HAP-1 (cell line): ENCODE measurements around the gene EHD2.
A peak's percentile ranks its signal among the peaks of the same experiment; 100 is the strongest.

Experiments
- DNase-seq, 2 experiments: peaks; one replicate each; pipeline ENCODE4 v3.0.0-alpha.2; 2016 to 2020; ENCODE audit warnings: low spot score in 2 of 2
- H3K27me3 ChIP-seq: fragments of 250-450 bp; sonication (Bioruptor Pico); 2 replicates; pipeline ENCODE4 v1.5.1; 2020; ENCODE audit warnings: low read depth, mild to moderate bottlenecking, moderate library complexity
- H3K36me3 ChIP-seq: fragments of 250-450 bp; sonication (Bioruptor Pico); replicated peaks from 2 replicates; pipeline ENCODE4 v1.5.1; 2020; ENCODE audit warnings: mild to moderate bottlenecking
- H3K4me1 ChIP-seq: fragments of 250-450 bp; sonication (Bioruptor Pico); 2 replicates; pipeline ENCODE4 v1.5.1; 2020; ENCODE audit warnings: mild to moderate bottlenecking
- H3K4me3 ChIP-seq: fragments of 250-450 bp; sonication (Bioruptor Pico); 2 replicates; pipeline ENCODE4 v1.5.1; 2020; ENCODE audit warnings: mild to moderate bottlenecking, moderate library complexity
- H3K9me3 ChIP-seq: fragments of 250-450 bp; sonication (Bioruptor Pico); 2 replicates; pipeline ENCODE4 v1.5.1; 2020; ENCODE audit warnings: mild to moderate bottlenecking, moderate library complexity
- in situ Hi-C: fragments of 300-500 bp; cut with MboI; formaldehyde crosslinking; loops from 3 replicates; pipeline ENCODE4 v1.14.3; 2020; ENCODE audit warnings: low sequenced_read_pairs, inconsistent platforms, mixed read lengths

EHD2 gene

GRCh38 chr19:47695533-47696262, 17.5 kb upstream of the EHD2 start:
- Histone ChIP-seq H3K36me3 (peaks cover 22% of the 10 kb centered on the region), H3K9me3 (no peaks in the 10 kb centered on the region)
- in situ Hi-C loops = loop anchor here (5.0 to 10.0 kb wide), 2 partner anchors 258 to 401 kb away; no protein-coding TSS in a partner anchor

GRCh38 chr19:47696635-47697034, 16.6 kb upstream of the EHD2 start:
- in situ Hi-C loops = loop anchor here (5.0 to 10.0 kb wide), 2 partner anchors 259 to 402 kb away; no protein-coding TSS in a partner anchor
- no peak for DNase-seq
- Histone ChIP-seq H3K4me1 (no peaks in the 10 kb centered on the region), H3K27me3 (no peaks in the 10 kb centered on the region), H3K36me3 (peaks cover 26% of the 10 kb centered on the region), H3K4me3 (no peak overlapping the region), H3K9me3 (no peaks in the 10 kb centered on the region)

More at GRCh38 chr19:47695533-47696262, 17.5 kb upstream of the EHD2 start:
- no peak overlapping the region for H3K4me3 ChIP-seq
- no peak for DNase-seq
- H3K27me3 ChIP-seq = no peaks in the 10 kb centered on the region
- no peaks in the 10 kb centered on the region for H3K4me1 ChIP-seq

- Histone ChIP-seq H3K4me1 (no peaks in the 10 kb centered on the region), H3K9me3 (no peaks in the 10 kb centered on the region), H3K4me3 (no peak overlapping the region), H3K27me3 (no peaks in the 10 kb centered on the region), H3K36me3 (peaks cover 26% of the 10 kb centered on the region)
- DNase-seq = peak; percentile 78 to 88
- in situ Hi-C loops = loop anchor here (5.0 to 10.0 kb wide), 2 partner anchors 261 to 403 kb away; no protein-coding TSS in a partner anchor
These were observed 15.2 kb upstream of the EHD2 start for GRCh38 chr19:47697863-47698609.

- no peaks in the 10 kb centered on the region for H3K9me3 ChIP-seq
- DNase-seq = no peak
- in situ Hi-C loops = loop anchor here (5.0 to 10.0 kb wide), 2 partner anchors 261 to 404 kb away; no protein-coding TSS in a partner anchor
- H3K36me3 ChIP-seq = peaks cover 26% of the 10 kb centered on the region
- no peaks in the 10 kb centered on the region for H3K27me3 ChIP-seq
- H3K4me3 ChIP-seq = no peak overlapping the region
- no peaks in the 10 kb centered on the region for H3K4me1 ChIP-seq
These were observed 14.4 kb upstream of the EHD2 start for GRCh38 chr19:47698631-47699359.

GRCh38 chr19:47699360-47699917, 13.8 kb upstream of the EHD2 start:
- in situ Hi-C loops = loop anchor here (5.0 to 10.0 kb wide), 2 partner anchors 262 to 405 kb away; no protein-coding TSS in a partner anchor
- Histone ChIP-seq H3K27me3 (no peaks in the 10 kb centered on the region), H3K9me3 (no peaks in the 10 kb centered on the region), H3K36me3 (peaks cover 26% of the 10 kb centered on the region), H3K4me1 (no peaks in the 10 kb centered on the region), H3K4me3 (no peak overlapping the region)
- DNase-seq = peak; percentile 21 to 83

GRCh38 chr19:47700934-47701716, 12.1 kb upstream of the EHD2 start:
- in situ Hi-C loops = no loop called here
- DNase-seq = no peak
- H3K9me3 ChIP-seq = no peaks in the 10 kb centered on the region
- peaks cover 26% of the 10 kb centered on the region for H3K36me3 ChIP-seq
- H3K27me3 ChIP-seq = no peaks in the 10 kb centered on the region
- no peaks in the 10 kb centered on the region for H3K4me1 ChIP-seq
- no peak overlapping the region for H3K4me3 ChIP-seq

GRCh38 chr19:47701717-47702552, 11.3 kb upstream of the EHD2 start:
- in situ Hi-C loops = no loop called here
- DNase-seq = no peak
- Histone ChIP-seq H3K27me3 (no peaks in the 10 kb centered on the region), H3K9me3 (no peaks in the 10 kb centered on the region), H3K4me1 (no peaks in the 10 kb centered on the region), H3K36me3 (peaks cover 26% of the 10 kb centered on the region), H3K4me3 (no peak overlapping the region)

GRCh38 chr19:47702671-47703070, 10.6 kb upstream of the EHD2 start:
- H3K4me1 ChIP-seq = no peaks in the 10 kb centered on the region
- DNase-seq = no peak
- no peaks in the 10 kb centered on the region for H3K9me3 ChIP-seq
- no peak overlapping the region for H3K4me3 ChIP-seq
- in situ Hi-C loops = no loop called here
- H3K27me3 ChIP-seq = no peaks in the 10 kb centered on the region
- H3K36me3 ChIP-seq = peaks cover 26% of the 10 kb centered on the region

GRCh38 chr19:47703301-47703700, 9.9 kb upstream of the EHD2 start:
- no peaks in the 10 kb centered on the region for H3K27me3 ChIP-seq
- in situ Hi-C loops = no loop called here
- peaks cover 25% of the 10 kb centered on the region for H3K36me3 ChIP-seq
- no peak overlapping the region for H3K4me3 ChIP-seq
- no peaks in the 10 kb centered on the region for H3K4me1 ChIP-seq
- H3K9me3 ChIP-seq = no peaks in the 10 kb centered on the region
- no peak for DNase-seq

- in situ Hi-C loops = no loop called here
- no peak for DNase-seq
- H3K36me3 ChIP-seq = peaks cover 17% of the 10 kb centered on the region
These were observed 9.2 kb upstream of the EHD2 start for GRCh38 chr19:47704024-47704423.

GRCh38 chr19:47704656-47705055, 8.6 kb upstream of the EHD2 start:
- Histone ChIP-seq H3K4me1 (no peaks in the 10 kb centered on the region), H3K9me3 (no peaks in the 10 kb centered on the region), H3K4me3 (no peak overlapping the region), H3K36me3 (peaks cover 12% of the 10 kb centered on the region; the same call in 1 of the 2 replicates), H3K27me3 (no peaks in the 10 kb centered on the region)
- in situ Hi-C loops = no loop called here
- DNase-seq = no peak

More at GRCh38 chr19:47704024-47704423, 9.2 kb upstream of the EHD2 start:
- no peaks in the 10 kb centered on the region for H3K4me1 ChIP-seq
- H3K27me3 ChIP-seq = no peaks in the 10 kb centered on the region
- H3K9me3 ChIP-seq = no peaks in the 10 kb centered on the region
- no peak overlapping the region for H3K4me3 ChIP-seq
